IMR-90 (cell line): Measurements from ENCODE around the gene ZFAND2A. TPM values are rescaled to one million over a fixed set of nuclear protein-coding genes. Genes with fewer than 3 reads are reported as not detected.

ENCODE experiments used
- ATAC-seq: fragments of 200-7000 bp; cut with Tn5 transposase; 2 replicates; pipeline ENCODE4 v1.9.1; 2020; ENCODE audit warnings: low read depth, mild to moderate bottlenecking, moderate library complexity
- BruUV-seq: library from RNA; stranded (reverse); fragments of 400-500 nt; replicated peaks from 2 replicates; lab custom pipeline; 2021; lab: Mats Ljungman, UMichigan
- CTCF ChIA-PET: fragments of 300-600 bp; formaldehyde crosslinking; extraction: SDS; loops from one replicate; lab custom pipeline; 2021; ENCODE audit warnings: antibody characterized with exemption; lab: Yijun Ruan, JAX
- POLR2A ChIA-PET: fragments of 300-600 bp; sonication (Branson Sonifier 250); formaldehyde crosslinking; loops from one replicate; lab custom pipeline; 2022; ENCODE audit warnings: antibody characterized with exemption; ENCODE audit not compliant: unreplicated experiment; lab: Charles Lee
- DNase-seq: peaks from one replicate; pipeline ENCODE4 v3.0.0; 2013
- H2AFZ ChIP-seq: replicated peaks from 2 replicates; pipeline ENCODE3; 2013; ENCODE audit warnings: low read length, mild to moderate bottlenecking; ENCODE audit not compliant: poor library complexity
- H2AK5ac ChIP-seq: 2 replicates; pipeline ENCODE4 v1.6.1; 2013; ENCODE audit warnings: low read depth, low read length, inconsistent platforms
- H2AK9ac ChIP-seq: replicated peaks from 2 replicates; pipeline ENCODE3; 2013; ENCODE audit warnings: mild to moderate bottlenecking, low read depth, low read length, moderate library complexity; ENCODE audit not compliant: poor library complexity
- H2BK120ac ChIP-seq: 2 replicates; pipeline ENCODE4 v1.6.1; 2013; ENCODE audit warnings: low read depth, low read length, inconsistent platforms
- H2BK15ac ChIP-seq: 3 replicates; pipeline ENCODE4 v1.6.1; 2013; ENCODE audit warnings: low read depth, low read length, inconsistent platforms
- H2BK20ac ChIP-seq: 2 replicates; pipeline ENCODE4 v1.6.1; 2013; ENCODE audit warnings: low read depth, mild to moderate bottlenecking, inconsistent platforms, low read length, moderate library complexity
- H2BK5ac ChIP-seq: 2 replicates; pipeline ENCODE4 v1.6.1; 2013; ENCODE audit warnings: mild to moderate bottlenecking, low read depth, low read length, inconsistent platforms; ENCODE audit not compliant: poor library complexity, severe bottlenecking
- H3K14ac ChIP-seq: replicated peaks from 2 replicates; pipeline ENCODE4 v1.6.1; 2013; ENCODE audit warnings: low read depth, low read length, inconsistent platforms
- H3K18ac ChIP-seq: 2 replicates; pipeline ENCODE4 v1.6.1; 2013; ENCODE audit warnings: low read depth, low read length, control low read depth
- H3K23ac ChIP-seq: 2 replicates; pipeline ENCODE4 v1.6.1; 2013; ENCODE audit warnings: low read depth, low read length, inconsistent platforms
- H3K27ac ChIP-seq: 2 replicates; pipeline ENCODE4 v1.5.1; 2013; ENCODE audit warnings: mild to moderate bottlenecking, control low read depth, low read length; ENCODE audit not compliant: insufficient read depth
- H3K27me3 ChIP-seq: 2 replicates; pipeline ENCODE4 v1.6.1; 2013; ENCODE audit warnings: low read length; ENCODE audit not compliant: control insufficient read depth, insufficient read depth
- H3K36me3 ChIP-seq: 2 replicates; pipeline ENCODE4 v1.6.1; 2013; ENCODE audit warnings: low read length, mixed read lengths; ENCODE audit not compliant: control insufficient read depth, insufficient read depth
- H3K4ac ChIP-seq: 2 replicates; pipeline ENCODE4 v1.6.1; 2013; ENCODE audit warnings: low read depth, low read length, inconsistent platforms
- H3K4me1 ChIP-seq: 2 replicates; pipeline ENCODE4 v1.6.1; 2013; ENCODE audit warnings: low read length, mixed read lengths; ENCODE audit not compliant: control insufficient read depth, insufficient read depth
- H3K4me2 ChIP-seq: 2 replicates; pipeline ENCODE4 v1.6.1; 2013; ENCODE audit warnings: low read depth, mild to moderate bottlenecking, control low read depth, low read length, moderate library complexity
- H3K4me3 ChIP-seq: 2 replicates; pipeline ENCODE4 v1.5.1; 2013; ENCODE audit warnings: low read depth, mild to moderate bottlenecking, control low read depth, low read length, moderate library complexity; ENCODE audit not compliant: insufficient read depth
- H3K56ac ChIP-seq: 2 replicates; pipeline ENCODE4 v1.6.1; 2013; ENCODE audit warnings: low read length, inconsistent platforms; ENCODE audit not compliant: insufficient read depth; ENCODE audit errors: extremely low read depth
- H3K79me1 ChIP-seq, 2 experiments: 2 replicates each; pipeline ENCODE4 v1.6.1; 2013; ENCODE audit warnings: low read length in 2 of 2, inconsistent platforms in 1 of 2, low read depth in 1 of 2
- H3K9ac ChIP-seq: 2 replicates; pipeline ENCODE4 v1.6.1; 2013; ENCODE audit warnings: low read depth, low read length, control low read depth
- H3K9me1 ChIP-seq: 2 replicates; pipeline ENCODE4 v1.6.1; 2013; ENCODE audit warnings: low read length, inconsistent platforms; ENCODE audit not compliant: insufficient read depth
- H3K9me3 ChIP-seq: 2 replicates; pipeline ENCODE4 v1.6.1; 2013; ENCODE audit warnings: low read length; ENCODE audit not compliant: control insufficient read depth, insufficient read depth
- H4K20me1 ChIP-seq: 2 replicates; pipeline ENCODE4 v1.6.1; 2013; ENCODE audit warnings: low read length, inconsistent platforms; ENCODE audit not compliant: insufficient read depth
- H4K5ac ChIP-seq: 2 replicates; pipeline ENCODE4 v1.6.1; 2013; ENCODE audit warnings: mild to moderate bottlenecking, low read depth, low read length, control low read depth
- H4K8ac ChIP-seq, 2 experiments: 2 replicates each; pipeline ENCODE4 v1.6.1; 2013; ENCODE audit warnings: low read depth in 2 of 2, low read length in 2 of 2, control low read depth in 1 of 2, inconsistent platforms in 1 of 2
- H4K91ac ChIP-seq: 2 replicates; pipeline ENCODE4 v1.6.1; 2013; ENCODE audit warnings: low read depth, low read length, inconsistent platforms; ENCODE audit not compliant: insufficient read depth
- BHLHE40 ChIP-seq: fragments of 150-350 bp; IDR thresholded peaks from 2 replicates; pipeline ENCODE4 v1.6.1; 2016; ENCODE audit warnings: mild to moderate bottlenecking, low read depth, low read length
- CHD1 ChIP-seq: IDR thresholded peaks from 2 replicates; pipeline ENCODE4 v1.6.1; 2012; ENCODE audit warnings: low read depth, low read length, improper control_type of control experiment
- ELK1 ChIP-seq: fragments of 150-350 bp; IDR thresholded peaks from 2 replicates; pipeline ENCODE4 v1.6.1; 2016; ENCODE audit warnings: low read depth, mild to moderate bottlenecking, low read length, moderate library complexity, borderline replicate concordance
- MAZ ChIP-seq: IDR thresholded peaks from 2 replicates; pipeline ENCODE4 v1.6.1; 2012; ENCODE audit warnings: low read depth, mild to moderate bottlenecking, low read length, improper control_type of control experiment, moderate library complexity, borderline replicate concordance
- MXI1 ChIP-seq: IDR thresholded peaks from 2 replicates; pipeline ENCODE4 v1.6.1; 2012; ENCODE audit warnings: low read depth, mild to moderate bottlenecking, low read length, moderate library complexity, borderline replicate concordance
- NFE2L2 ChIP-seq: fragments of 150-350 bp; IDR thresholded peaks from 2 replicates; pipeline ENCODE4 v1.6.1; 2016; ENCODE audit warnings: low read depth, mild to moderate bottlenecking, low read length
- RCOR1 ChIP-seq: IDR thresholded peaks from 2 replicates; pipeline ENCODE4 v1.6.1; 2012; ENCODE audit warnings: mild to moderate bottlenecking, low read length, improper control_type of control experiment; ENCODE audit not compliant: insufficient replicate concordance
- USF2 ChIP-seq: fragments of 150-350 bp; IDR thresholded peaks from 2 replicates; pipeline ENCODE4 v1.6.1; 2017; ENCODE audit warnings: mild to moderate bottlenecking, antibody characterized with exemption, low read length, low read depth
- WGBS, 2 experiments: methylation state at CpG; one replicate each; pipeline versions ENCODE4 v1.1.5 to v1.1.7; 2013; ENCODE audit warnings: missing lambda C conversion rate in 2 of 2; ENCODE audit not compliant: insufficient read length in 1 of 2; ENCODE audit errors: extremely low coverage in 2 of 2; 5-methylcytosine and 5-hydroxymethylcytosine counted together
- dilution Hi-C: fragments of 300-500 bp; cut with HindIII; formaldehyde crosslinking; loops from one replicate; pipeline ENCODE4 v1.14.3; 2018; ENCODE audit warnings: low sequenced_read_pairs; ENCODE audit not compliant: unreplicated experiment
- in situ Hi-C: fragments of 300-500 bp; cut with MboI; formaldehyde crosslinking; loops from 3 replicates; pipeline ENCODE4 v1.14.3; 2019; ENCODE audit warnings: low sequenced_read_pairs, inconsistent platforms, mixed read lengths
- intact Hi-C: fragments of 100-400 bp; cut with micrococcal nuclease; formaldehyde crosslinking; loops from 2 replicates; pipeline ENCODE4 v1.10.0; 2022
- polyA plus RNA-seq, 3 experiments: library from polyadenylated mRNA; depleted of rRNA; stranded (reverse); fragments of >200 nt; gene quantifications; 2 replicates each; pipeline ENCODE4 v1.2.3, GENCODE V29; 2012; ENCODE audit warnings: low replicate concordance in 1 of 3
- total RNA-seq: library from RNA; depleted of rRNA; stranded (reverse); fragments of >200 nt; gene quantifications from 2 replicates; pipeline ENCODE4 v1.2.3, GENCODE V29; 2012

Gene ZFAND2A
- total and polyA plus RNA-seq, 2 of the 4 experiments (the other 2 are of a cell fraction), result 11.8 to 28.7 TPM

- H3K4me1 ChIP-seq, result peaks cover 8% of the 10 kb centered on the region
- H3K9me3 ChIP-seq, result no peaks in the 10 kb centered on the region
- no peak overlapping the region for H2BK20ac ChIP-seq
- no peak overlapping the region for H4K5ac ChIP-seq
- DNase-seq, result no peak
- no TSS peak for BruUV-seq
- H3K18ac ChIP-seq, result no peak overlapping the region
- ChIA-PET POLR2A (no interaction called here), CTCF (no interaction called here)
- H3K27me3 ChIP-seq, result no peaks in the 10 kb centered on the region
- H3K9ac ChIP-seq, result no peak overlapping the region
- no peak for ATAC-seq
- H2AK9ac ChIP-seq, result no peak overlapping the region
- no peak overlapping the region for H2BK15ac ChIP-seq
- H4K91ac ChIP-seq, result no peak overlapping the region
- H3K4me3 ChIP-seq, result no peak overlapping the region
- intact Hi-C loops (loop anchor here (5.0 kb wide), 2 partner anchors 48 to 93 kb away; partner anchors contain the start of genes GPER1 and GPR146), dilution Hi-C loops (no loop called here), in situ Hi-C loops (no loop called here)
- peaks cover 16% of the 10 kb centered on the region for H3K9me1 ChIP-seq
- H3K36me3 ChIP-seq, result no peaks in the 10 kb centered on the region; the same call in 1 of the 2 replicates
- H3K4ac ChIP-seq, result no peak overlapping the region
- no peak overlapping the region for H3K27ac ChIP-seq
- H3K56ac ChIP-seq, result no peak overlapping the region
- no peak overlapping the region for H2BK120ac ChIP-seq
- no peak for TF ChIP-seq NFE2L2
- no peak for TF ChIP-seq USF2
- no peak for TF ChIP-seq ELK1
- no peak for TF ChIP-seq CHD1
- no peak for TF ChIP-seq MAZ
- no peak for TF ChIP-seq BHLHE40
- no peak for TF ChIP-seq MXI1
- no peak for TF ChIP-seq RCOR1
- peaks cover 21 to 26% of the 10 kb centered on the region in 2 experiments for H3K79me1 ChIP-seq
- no CpG with 5 or more reads among the region's 7 CpGs for WGBS, 2 experiments
- H4K20me1 ChIP-seq, result no peaks in the 10 kb centered on the region; the same call in 1 of the 2 replicates
- no peak overlapping the region for H3K4me2 ChIP-seq
- no peak overlapping the region for H4K8ac ChIP-seq
- H3K14ac ChIP-seq, result no peak overlapping the region
- H2AFZ ChIP-seq, result no peak overlapping the region
- no peak overlapping the region for H3K23ac ChIP-seq
- H2BK5ac ChIP-seq, result no peak overlapping the region
- no peak overlapping the region for H2AK5ac ChIP-seq
Observed at GRCh38 chr7:1134951-1135350, 25.0 kb downstream of the ZFAND2A start.
